NCI-H82 treated with DMSO at 0.1 percent for 48 hours (cell line): ENCODE measurements around the gene UCP1.
"Not testable (repeated sequence)": the region's sequence is repeated elsewhere in the genome, so short reads cannot be mapped to it uniquely, and the experiment has no call there.

ENCODE experiments used
- DNase-seq: peaks from one replicate; lab custom pipeline; 2025; ENCODE audit not compliant: unreplicated experiment; lab: John Stamatoyannopoulos, UW

UCP1 gene

DNA sequence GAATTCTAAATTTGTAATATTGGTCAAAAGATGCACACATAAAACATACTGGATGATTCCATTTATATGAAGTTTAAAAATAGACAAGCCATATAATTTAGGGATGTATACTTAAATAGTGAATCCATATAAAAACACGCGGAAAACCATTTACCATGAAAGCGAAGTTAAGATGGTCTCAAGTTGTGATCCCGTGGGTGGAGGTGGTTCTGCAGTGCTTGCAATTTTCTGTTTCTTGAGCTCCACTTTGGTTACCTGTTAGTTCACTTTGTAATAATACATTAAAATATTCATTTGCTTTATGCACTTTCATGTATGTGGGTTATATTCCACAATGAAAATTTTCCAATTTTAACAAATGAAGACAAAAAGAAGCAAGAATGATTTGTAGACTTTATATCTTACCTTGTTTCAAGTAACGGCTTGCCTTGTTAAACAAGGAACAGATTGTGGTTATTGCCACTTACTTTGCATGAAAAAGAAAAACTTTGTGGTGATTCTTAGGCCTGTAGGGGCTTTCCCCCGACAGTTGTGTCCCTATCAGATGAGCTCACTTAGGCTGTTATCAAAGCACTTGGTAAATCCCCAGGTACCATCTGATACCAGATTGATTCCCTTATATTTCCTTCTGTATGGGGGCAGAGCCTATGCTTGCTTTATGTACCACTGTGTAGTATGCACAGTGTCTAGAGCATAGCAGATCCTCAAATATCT, 12.2 kb downstream of the UCP1 start:
- DNase-seq, result no peak

DNA sequence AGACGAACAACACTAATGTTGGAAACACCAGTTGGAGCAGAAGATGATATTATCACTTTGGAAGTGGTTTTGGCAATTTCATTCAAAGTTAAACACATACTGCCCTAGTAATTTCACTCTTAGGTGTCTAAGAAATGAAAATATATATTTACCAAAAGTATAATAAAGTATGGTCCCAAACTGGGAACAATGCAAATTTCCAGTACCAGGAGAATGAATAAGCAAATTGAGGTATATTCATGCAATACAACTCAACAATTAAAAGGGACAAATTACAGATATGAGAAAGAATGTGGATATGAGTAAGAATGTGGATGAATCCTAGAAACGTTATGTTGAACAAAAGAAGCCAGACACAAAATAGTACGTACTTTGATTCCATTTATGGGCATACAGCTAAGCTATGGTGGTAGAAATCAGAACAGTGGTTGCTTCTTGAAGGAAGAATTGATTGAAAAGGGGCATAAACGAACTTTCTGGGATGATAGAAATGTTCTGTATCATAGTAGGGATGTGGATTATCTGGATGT, 34.7 kb downstream of the UCP1 start:
- DNase-seq, result no peak

DNA sequence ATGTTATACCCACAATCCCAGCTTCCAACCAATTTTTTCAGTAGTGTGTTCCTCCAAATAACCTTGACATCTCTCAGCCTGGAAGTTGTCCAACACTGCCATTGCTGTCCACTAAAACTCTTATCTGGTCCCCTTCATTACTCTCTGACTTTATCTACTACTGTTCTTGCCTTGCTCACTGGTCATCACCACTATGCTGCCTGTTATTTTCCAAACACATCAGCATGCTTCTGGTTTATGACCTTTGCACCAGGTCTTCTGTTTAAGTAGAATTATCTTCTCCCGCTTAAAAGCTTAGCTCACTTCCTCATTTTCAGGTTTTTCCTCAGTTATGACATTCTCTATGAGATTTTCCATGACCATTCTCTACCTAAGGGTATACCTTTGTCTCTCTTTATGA, 39.3 kb downstream of the UCP1 start:
- no peak for DNase-seq

DNA sequence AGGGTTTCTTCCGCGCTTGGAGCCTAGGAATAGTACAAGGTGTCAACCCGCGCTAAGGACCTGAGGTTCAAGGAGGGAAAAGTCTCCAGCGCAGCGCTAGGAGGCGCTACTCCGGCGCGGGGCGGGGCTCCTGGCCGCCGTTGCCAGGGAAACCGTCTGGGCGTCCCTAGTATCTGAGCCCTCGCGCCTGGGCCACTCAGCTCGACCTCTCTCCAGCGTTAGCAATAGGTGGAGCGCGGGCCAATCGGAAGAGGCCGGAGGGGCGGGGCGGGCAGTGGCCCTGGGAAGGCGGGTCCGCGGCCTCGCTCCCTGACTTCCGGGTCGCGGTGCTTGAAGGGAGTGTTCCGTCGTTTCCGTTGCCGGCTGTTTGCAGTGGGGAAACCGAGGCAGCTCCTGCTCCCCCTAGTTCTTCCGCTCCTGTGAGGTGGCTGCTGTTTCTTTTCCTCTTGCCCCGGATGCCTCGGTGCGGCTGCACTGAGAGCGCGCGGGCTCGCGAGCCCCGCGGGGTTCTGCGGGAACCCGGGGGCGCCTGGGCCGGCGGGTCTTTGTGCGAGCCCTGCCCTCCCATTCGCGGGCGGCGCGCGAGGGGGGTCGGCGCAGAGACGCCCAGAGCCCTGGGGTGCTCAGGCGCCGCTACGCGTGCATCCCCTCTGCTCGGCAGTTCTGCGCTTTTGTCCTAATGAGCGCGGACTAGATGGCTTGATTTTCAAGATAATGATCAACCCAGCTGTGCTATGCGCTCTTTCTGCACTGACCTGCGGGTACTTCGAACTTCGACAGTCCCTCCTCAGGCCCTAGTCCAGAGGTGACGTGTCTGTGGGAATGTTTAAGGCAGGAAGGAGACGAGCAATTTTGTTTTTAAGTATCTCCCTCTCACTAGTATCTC, 44.7 kb downstream of the UCP1 start, which contains the start of gene ELMOD2:
Gene ELMOD2, plus strand, starts transcription at position 312 of the 886 bp plus-strand sequence. CDS start 1,261 bp downstream, outside the sequence.
- DNase-seq, result peak; percentile 91

DNA sequence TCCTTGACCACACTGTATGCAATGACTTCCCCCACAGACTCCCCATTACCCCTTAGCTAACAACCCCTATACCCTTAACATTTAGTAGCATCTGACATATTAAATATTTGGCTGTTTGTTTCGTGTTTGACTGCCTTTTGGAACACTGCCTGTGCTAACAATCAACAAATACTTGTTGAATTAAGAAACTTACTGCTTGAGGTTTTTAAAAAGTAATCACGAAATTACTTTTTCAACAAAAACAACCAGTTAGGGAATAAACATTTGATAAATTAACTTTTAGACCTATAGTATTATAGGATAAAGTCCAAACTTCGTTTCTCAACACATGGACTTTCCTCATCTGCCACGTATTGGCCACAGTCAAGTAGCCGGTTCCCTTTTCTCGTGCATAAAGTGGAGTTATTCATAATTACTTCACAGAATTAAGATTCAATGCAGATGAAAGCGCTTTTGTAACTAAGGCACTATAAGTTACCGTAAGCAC, 45.3 kb downstream of the UCP1 start:
- DNase-seq, result no peak

DNA sequence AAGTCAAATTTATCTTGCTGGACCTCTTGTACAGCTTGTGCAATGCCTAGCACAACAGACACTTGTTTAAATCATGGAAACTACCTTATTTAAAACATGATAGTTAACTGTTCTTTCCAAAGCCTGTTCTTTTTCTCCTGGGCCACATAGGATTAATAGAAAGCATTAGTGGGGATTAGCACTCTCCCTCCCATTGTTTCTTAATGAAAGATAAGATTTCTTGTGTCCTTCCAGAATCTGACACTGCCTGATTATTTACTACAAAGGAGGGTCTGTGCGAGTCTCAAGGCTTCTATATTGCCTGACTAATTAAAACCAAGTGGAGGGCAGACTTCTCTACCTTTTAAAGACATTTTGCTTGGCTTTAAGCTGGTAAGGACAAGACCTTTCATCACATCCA, 53.3 kb downstream of the UCP1 start:
- peak; percentile 76 for DNase-seq

DNA sequence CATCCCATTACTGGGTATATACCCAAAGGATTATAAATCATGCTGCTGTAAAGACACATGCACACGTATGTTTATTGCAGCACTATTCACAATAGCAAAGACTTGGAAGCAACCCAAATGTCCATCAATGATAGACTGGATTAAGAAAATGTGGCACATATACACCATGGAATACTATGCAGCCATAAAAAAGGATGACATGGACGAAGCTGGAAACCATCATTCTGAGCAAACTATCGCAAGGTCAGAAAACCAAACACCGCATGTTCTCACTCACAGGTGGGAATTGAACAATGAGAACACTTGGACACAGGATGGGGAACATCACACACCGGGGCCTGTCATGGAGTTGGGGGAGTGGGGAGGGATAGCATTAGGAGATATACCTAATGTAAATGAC, 55.0 kb downstream of the UCP1 start:
- not testable (repeated sequence) for DNase-seq
